HG03565 (cell line): ENCODE data around the gene ENTPD6.

Source experiments
- ATAC-seq: cut with Tn5 transposase; IDR thresholded peaks from one replicate; pipeline ENCODE4 v1.9.1; 2021; ENCODE audit warnings: mild to moderate bottlenecking, moderate library complexity; ENCODE audit not compliant: unreplicated experiment

The ENTPD6 gene

GRCh38 chr20:25207960-25208534 lies 12.5 kb downstream of the ENTPD6 start:
- ATAC-seq, result no peak

GRCh38 chr20:25209400-25209799 lies 13.9 kb downstream of the ENTPD6 start:
- ATAC-seq, result no peak

DNA sequence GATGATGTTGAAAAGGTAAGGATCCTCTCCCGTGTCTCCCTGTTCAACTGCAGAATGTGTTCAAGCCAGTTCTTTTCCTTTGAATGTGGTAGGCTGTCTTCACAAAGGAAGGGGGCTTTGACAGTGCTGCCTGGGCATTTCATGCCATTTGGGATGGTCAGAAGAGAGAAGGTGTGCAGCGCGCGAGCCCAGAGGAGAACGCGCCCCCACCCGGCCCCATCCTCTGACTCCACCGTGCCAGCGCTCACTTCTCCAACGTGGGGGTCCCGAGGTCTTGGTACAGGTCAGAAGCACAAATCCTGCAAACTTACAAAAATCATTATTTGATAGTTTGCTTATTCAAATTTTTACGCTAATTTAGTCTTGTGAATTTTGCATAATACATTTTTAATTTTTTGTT lies 14.4 kb downstream of the ENTPD6 start:
- ATAC-seq, result no peak

- ATAC-seq, result no peak
Measured at GRCh38 chr20:25211273-25211672, 15.8 kb downstream of the ENTPD6 start.

DNA sequence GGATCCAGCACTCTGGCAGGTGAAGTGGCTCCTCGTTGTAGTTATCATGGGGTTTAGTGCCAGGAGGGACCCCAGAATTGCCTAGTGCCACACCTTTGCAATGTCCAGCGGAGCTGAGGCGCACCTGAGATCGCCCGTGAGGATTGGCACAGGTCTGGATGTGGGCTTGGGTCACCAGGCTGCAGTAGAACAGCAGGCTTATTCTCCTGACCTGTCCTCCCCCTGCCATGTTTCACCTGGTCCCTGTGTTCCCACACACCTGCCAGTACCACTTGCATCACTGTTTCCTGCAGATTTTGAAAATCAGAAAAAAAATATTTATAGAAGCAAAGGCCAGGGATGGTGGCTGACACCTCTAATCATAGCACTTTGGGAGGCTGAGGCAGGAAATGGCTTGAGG lies 16.7 kb downstream of the ENTPD6 start:
- ATAC-seq, result no peak

GRCh38 chr20:25213566-25214425 lies 18.3 kb downstream of the ENTPD6 start:
- ATAC-seq, result no peak

DNA sequence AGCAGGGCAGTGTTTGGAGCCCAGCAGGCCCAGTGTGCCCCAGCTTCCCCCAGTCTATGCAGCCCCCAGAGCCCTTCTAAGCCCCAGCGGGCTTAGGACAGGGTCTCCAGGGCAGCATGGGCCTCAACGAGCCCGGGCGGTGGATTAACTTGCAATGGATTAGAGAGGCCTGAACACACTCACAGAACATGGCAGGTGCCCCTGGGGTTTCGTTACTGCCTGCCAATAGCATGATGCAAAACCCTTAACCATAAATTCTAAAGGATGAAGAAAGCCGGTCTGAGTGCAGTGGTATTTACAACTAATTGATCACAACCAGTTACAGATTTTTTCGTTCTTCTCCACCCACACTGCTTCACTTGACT lies 18.9 kb downstream of the ENTPD6 start:
- no peak for ATAC-seq

DNA sequence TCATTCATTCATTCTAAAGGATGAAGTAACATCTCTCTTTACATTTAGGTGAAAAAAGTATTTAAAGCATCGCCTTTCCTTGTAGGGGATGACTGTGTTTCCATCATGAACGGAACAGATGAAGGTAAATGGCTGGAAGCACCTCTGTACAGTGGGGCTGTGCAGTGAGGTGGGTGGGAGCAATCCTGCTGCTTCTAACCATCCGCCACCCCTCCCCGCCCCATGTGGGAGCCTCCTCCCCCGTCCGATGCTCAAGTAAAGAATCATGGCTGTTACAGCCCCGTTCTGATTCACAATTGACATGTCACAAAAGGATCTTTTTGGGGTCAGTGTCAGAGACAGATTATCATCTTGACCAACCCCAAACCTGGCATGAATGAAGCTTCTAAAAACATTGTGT lies 19.3 kb downstream of the ENTPD6 start:
- ATAC-seq, result no peak

DNA sequence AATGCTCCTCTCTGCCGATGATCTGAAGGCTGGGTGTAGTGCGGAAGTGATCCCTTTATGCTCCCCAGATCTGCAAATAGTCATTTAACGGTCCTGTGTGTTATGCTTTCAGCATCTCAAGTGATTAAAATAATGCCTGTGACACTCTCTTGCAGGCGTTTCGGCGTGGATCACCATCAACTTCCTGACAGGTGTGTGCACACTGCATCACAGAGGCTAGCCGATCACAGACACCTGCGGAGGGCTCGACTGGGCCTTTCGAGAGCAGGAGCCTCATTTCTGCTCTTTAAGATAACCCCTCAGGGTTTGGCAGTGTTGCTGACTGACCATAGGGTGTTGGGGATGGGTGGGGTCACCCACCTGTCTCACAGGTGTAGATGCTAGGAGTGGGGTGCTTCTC lies 20.0 kb downstream of the ENTPD6 start:
- no peak for ATAC-seq

- no peak for ATAC-seq
Measured at GRCh38 chr20:25216199-25216945, 20.9 kb downstream of the ENTPD6 start.

- ATAC-seq, result no peak
Measured at GRCh38 chr20:25217161-25218108, 21.9 kb downstream of the ENTPD6 start.

- ATAC-seq, result no peak
Measured at GRCh38 chr20:25218109-25218486, 22.6 kb downstream of the ENTPD6 start.

- no peak for ATAC-seq
Measured at GRCh38 chr20:25218492-25218891, 23.0 kb downstream of the ENTPD6 start.

DNA sequence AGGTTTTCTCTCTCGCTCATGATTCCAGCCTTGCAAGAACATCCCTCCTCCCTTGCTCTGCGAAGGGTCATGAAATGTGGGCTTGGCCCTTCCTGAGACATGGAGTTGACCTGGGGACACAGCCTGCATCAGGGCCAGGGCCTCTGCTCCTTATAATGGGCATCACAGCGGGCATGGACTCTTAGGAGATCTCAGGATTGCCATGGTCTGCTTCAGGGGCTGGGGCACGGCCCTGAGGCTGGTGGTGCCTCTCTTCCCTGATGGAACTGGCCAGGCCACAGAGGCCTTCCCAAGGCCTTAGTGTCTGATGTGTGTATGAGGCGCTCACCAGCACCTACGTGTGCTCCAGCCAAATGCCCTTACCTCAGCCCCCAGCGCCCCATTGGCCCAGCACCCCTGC lies 23.9 kb downstream of the ENTPD6 start:
- no peak for ATAC-seq

- no peak for ATAC-seq
Measured at GRCh38 chr20:25220021-25220730, 24.7 kb downstream of the ENTPD6 start.

- ATAC-seq, result no peak
Measured at GRCh38 chr20:25220810-25221591, 25.5 kb downstream of the ENTPD6 start.

DNA sequence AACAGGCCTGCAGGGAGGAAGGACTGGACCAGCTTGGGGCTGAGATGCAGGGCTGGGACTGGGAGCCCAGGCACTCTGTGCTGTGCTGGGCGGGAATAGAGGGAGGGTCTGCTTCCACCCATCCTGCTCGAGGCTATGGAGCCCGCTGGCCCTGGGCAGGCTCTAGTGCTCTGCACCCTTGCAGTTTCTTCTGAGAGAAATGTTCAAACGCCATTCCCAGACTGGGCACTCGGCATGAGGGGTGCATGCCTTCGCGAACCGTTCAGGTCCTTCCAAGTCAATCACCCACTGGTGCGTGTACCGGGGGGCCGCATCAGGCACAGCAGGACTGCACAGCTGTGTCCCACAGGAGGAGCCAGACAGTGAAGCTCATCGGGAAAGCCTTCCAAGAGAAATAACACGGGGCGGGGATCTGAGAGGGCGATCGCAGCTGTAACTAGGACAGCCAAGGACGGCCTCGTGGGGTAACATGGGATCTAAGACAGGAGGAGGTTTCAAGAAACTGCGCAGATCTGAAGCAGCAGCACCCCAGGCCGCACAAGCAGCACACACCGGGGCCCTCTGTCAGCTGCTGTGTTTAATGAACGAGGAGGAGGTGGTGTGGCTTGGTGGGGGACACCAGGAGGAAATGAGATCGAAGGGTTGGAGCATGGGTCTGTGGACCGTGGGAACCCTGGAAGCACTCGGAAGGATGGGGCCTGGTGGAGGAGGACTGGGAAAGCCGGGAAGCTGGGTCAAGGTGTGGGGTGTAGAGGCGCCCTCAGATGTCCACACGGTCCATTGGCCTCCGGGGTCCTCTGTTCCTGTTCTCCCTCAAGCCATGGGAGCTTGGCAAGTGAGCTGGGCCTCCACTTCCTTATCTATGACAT lies 26.3 kb downstream of the ENTPD6 start:
- no peak for ATAC-seq

- no peak for ATAC-seq
Measured at GRCh38 chr20:25222461-25223178, 27.1 kb downstream of the ENTPD6 start.
